B cell (primary cell): Measurements from ENCODE around the gene SMIM28.

Experiments
- EZH2 ChIP-seq: IDR thresholded peaks from 2 replicates; pipeline ENCODE4 v1.6.1; 2012; ENCODE audit warnings: borderline replicate concordance, low read depth, mild to moderate bottlenecking, moderate library complexity, low read length; ENCODE audit not compliant: insufficient read depth, poor library complexity, severe bottlenecking
- TF ChIP-seq, protein P1 (sequence below): fragments of 200-600 bp; IDR thresholded peaks from one replicate; pipeline ENCODE4 v1.8.0; 2022; ENCODE audit warnings: antibody characterized with exemption, mild to moderate bottlenecking

DNA sequence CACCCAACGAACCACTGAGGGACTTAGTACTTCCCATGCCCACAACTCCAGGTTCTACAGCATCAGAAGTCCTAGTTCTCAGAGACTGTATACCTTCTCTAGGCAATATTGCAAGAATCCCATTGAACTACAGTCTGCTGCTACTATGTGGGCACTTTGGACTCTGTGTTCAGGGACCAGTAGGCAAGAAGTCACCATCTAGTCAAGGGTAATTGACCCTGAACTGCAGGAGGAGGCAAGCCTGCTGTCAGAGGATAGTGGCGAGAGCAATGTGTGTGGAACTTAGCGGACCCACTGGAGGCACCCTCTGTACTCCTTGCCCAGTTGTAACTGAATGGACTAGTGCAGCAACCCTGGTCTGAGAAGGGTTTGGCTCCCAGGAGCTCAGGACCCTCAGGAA is 42.1 kb downstream of the SMIM28 start:
- TF ChIP-seq, protein P1, sequence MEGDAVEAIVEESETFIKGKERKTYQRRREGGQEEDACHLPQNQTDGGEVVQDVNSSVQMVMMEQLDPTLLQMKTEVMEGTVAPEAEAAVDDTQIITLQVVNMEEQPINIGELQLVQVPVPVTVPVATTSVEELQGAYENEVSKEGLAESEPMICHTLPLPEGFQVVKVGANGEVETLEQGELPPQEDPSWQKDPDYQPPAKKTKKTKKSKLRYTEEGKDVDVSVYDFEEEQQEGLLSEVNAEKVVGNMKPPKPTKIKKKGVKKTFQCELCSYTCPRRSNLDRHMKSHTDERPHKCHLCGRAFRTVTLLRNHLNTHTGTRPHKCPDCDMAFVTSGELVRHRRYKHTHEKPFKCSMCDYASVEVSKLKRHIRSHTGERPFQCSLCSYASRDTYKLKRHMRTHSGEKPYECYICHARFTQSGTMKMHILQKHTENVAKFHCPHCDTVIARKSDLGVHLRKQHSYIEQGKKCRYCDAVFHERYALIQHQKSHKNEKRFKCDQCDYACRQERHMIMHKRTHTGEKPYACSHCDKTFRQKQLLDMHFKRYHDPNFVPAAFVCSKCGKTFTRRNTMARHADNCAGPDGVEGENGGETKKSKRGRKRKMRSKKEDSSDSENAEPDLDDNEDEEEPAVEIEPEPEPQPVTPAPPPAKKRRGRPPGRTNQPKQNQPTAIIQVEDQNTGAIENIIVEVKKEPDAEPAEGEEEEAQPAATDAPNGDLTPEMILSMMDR, result no peak
- TF ChIP-seq EZH2, result no peak
